Endometrial microvascular endothelial cells (primary cell): Measurements from ENCODE around the gene RNF166. TPM values are rescaled to one million over a fixed set of nuclear protein-coding genes. Genes with fewer than 3 reads are reported as not detected.

Experiments
- in situ Hi-C: cut with HindIII; loops from 2 replicates; pipeline ENCODE4 v1.10.0; 2017; ENCODE audit warnings: low sequenced_read_pairs, low pct_unique_long_range_greater_than_20kb; ENCODE audit errors: inconsistent ontology term
- total RNA-seq: library from RNA; depleted of rRNA; stranded (reverse); fragments of >200 nt; gene quantifications from one replicate; pipeline ENCODE4 v1.2.3, GENCODE V29; 2015; ENCODE audit errors: inconsistent ontology term

RNF166 gene, protein sequence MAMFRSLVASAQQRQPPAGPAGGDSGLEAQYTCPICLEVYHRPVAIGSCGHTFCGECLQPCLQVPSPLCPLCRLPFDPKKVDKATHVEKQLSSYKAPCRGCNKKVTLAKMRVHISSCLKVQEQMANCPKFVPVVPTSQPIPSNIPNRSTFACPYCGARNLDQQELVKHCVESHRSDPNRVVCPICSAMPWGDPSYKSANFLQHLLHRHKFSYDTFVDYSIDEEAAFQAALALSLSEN
- 32.6 TPM for total RNA-seq

DNA sequence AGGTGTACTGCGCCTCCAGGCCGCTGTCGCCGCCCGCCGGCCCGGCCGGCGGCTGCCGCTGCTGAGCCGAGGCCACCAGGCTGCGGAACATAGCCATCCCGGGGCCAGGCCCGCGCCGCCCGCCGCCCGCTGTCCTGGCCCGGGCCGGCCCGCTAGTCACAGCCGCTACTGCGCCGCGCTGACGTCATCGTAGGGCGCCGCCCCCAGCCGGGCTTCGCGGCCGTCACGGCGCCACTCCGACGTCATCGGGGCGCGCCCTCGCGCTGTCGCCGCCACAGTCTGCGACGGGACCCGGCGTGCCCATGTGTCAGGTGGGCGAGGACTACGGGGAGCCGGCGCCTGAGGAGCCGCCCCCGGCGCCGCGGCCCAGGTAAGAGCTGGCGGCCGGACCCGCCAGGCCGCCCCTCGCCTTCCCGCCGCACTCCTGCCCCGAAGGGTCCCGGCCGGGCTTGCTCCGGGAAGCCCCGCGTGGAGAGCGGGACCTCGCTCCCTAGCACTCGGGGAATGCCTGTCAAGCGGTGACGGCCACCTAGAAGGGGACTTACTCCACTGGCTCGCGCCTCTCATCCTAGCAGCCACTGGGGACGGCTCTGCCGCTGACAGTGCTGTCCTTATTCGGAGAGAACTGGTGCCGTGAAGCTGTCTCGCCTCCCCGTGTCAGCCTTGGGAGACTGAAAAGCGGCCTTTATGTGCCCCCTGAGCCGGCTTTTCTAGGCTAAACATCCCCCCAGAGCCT lies at the start of gene RNF166, which contains the start of gene CTU2:
RNF166 (minus strand) TSS at position 180 of the 736 bp plus-strand sequence; CDS start at position 97, 83 bp downstream.
CTU2 (plus strand) TSS at position 275 of the 736 bp plus-strand sequence; CDS start at position 303, 28 bp downstream.
- in situ Hi-C loops, result no loop called here

DNA sequence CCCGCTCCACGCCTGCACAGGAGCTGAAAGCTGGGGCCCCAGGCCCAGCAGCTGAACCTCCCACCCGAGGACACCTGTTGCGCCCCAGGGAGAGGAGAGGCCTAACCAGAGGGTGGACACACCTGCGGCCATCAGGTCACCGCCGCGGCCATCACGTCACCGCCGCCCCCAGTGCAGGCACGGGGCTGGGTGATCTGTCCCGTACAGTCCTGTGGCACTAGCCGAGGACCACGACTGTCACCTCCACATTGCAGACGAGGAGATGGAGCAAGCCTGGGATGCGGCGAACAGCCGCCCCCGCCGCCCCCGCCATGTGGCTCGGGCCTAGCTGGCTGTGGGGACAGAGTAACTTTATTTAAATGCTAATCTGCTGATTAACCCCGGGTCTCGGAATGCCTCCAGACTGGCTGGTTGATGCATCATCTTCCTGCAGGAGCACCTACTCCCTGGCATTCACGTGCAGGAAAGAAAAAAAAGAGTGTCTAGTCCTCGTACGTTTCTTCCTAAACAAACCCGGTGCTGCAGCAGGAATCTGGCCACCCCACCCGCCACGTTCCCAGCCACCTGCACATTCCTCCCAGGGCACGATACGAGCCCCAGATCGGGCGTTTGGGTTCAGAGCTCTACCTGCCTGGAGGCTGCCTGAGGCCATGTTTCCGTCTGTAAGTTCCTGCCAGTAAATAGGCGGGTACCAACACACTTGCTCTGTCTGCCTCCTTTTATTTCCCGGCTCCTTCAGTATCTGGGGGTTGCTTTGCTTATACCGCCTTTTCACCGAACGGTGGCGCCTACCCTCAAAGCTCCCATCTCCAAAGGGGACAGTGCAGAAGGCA lies 48.9 kb upstream of the RNF166 start:
- in situ Hi-C loops, result no loop called here

DNA sequence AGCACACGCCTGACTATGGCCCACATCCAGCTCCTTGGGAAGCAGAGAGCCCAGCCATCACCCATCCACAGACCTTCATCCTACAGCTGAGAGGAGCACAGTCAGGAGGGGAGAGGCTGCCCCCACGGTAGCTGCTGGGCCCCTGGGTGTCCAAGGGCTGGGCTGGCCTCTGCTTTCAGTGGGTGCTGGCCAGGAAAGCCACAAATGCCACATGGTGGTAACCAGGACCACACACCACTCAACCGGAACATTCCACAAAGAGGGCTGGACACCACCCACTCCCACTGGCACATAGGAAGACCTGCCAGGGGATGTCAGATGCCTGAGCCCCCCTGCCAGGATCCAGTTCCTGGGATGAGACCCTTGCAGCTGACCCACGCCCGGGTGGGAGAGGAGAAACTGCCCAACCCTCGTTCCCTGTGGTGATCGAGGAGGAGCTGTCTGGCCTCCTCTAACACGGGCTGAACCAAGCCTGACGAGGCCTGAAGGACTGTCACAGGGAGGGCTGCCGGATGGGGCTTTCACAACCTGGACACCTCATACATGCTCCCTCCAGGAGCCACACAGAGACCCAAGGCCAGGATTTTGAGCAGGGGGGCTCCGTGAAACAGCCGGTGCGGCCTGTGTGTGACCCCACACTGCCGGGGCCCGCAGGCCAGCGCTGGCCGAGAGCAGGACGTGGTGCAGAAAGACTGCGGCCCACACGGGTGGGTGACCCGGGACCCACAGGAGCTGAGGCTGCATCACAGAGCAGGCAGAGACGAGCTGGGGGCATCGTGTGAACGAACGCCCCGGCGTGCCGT lies 48.1 kb upstream of the RNF166 start:
- in situ Hi-C loops, result no loop called here

DNA sequence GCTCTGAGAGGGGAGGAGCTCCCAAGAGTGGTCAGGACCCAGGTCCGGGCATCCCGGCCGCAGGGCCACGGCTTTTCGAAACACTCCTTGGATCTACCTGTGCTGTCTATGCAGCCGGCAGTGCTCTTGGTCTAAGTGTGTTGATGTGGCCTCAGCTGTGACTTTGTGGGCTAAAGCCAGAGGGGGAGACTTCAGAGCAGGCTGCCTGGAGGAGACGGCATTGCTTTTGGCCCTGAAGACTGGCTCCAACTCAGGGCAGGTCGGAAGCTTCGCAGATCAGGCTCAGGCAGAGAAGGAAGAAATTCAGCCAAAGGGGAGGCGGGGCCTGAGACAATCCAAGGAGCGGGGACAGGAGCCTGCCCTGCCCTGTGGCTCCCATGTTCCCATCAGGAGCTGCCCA lies 47.4 kb upstream of the RNF166 start:
- in situ Hi-C loops, result no loop called here

DNA sequence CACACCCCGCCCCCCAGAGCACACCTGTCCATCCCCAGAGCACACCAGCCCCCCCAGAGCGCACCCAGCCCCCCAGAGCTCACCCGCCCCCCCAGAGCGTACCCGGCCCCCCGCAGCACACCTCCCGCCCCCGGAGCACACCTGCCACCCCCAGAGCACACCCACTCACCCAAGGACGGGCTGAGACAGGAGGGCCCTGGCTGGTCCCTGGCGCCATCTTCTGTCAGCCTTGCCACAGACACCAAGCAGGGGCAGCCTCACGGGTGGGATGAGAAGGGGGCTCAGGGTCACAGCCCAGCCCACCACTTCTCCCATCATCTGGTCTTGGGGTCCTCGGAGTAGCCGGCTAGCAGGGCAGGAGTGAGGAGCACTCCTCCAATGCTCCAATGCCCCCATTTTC lies 47.0 kb upstream of the RNF166 start:
- in situ Hi-C loops, result no loop called here

DNA sequence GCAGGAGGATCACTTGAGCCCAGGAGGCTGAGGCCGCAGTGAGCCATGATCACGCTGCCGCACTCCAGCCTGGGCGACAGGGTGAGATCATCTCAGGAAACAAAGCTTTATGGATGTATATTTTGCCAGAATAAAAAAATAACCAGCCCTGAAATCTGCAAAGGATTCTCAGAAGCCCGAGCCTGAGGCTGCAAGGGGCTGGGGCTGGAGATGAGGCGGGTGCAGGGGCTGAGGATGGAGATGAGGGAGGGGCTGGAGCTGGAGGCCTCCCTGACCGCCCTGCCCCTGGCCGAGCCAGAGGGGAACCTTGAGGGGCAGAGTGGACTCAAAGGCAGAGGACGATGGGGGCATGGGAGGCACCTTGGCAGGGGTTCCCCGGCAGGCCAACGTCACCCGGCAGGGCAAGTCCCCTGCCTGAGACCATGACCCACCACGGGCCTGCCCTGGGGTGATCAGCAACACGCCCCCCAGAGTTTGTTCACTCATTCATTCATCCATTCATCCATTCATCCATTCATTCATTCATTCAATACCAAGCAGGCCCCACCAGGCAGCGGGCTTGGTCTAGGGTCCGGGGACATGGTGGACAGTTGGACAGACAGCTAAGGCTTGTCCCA lies 46.3 kb upstream of the RNF166 start:
- in situ Hi-C loops, result no loop called here

DNA sequence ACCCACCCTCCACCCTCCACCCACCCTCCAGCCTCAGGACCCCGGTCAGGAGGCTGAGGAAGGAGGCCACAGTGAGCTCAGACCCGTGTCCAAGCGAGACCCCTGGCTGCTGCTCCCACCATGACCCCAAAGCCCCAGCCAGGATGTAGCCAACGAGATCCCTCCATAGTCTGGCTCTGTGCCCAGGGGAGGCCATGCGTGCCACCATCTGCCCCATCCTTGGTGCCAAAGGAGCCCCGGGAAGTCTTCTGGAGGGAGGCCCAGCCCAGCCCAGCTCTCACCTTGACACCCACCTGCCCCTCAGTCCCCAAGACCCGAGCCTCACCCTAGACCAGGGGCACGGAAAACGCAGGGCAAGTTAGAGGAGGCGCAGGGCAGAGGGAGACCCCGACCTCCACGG lies 44.6 kb upstream of the RNF166 start:
- in situ Hi-C loops, result no loop called here

DNA sequence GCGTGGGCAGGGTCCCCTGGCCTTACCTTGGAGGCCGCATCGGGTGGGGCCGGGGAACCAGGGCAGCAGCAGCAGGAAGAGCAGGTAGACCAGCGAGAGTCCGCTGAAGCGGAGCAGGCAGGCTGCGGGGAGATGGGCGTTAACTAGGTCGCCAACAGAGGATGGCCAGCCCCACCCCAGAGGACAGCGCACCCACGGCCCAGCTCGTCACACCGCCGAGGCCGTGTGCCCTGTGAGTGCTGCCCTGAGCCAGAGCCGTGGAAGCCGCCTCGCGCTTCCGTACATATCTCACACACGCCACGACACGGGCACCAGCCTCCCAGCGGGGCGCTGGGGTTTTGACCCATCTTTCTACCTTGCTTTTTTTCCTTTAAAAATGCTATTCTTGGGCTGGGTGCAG lies 43.1 kb upstream of the RNF166 start:
- in situ Hi-C loops, result no loop called here

DNA sequence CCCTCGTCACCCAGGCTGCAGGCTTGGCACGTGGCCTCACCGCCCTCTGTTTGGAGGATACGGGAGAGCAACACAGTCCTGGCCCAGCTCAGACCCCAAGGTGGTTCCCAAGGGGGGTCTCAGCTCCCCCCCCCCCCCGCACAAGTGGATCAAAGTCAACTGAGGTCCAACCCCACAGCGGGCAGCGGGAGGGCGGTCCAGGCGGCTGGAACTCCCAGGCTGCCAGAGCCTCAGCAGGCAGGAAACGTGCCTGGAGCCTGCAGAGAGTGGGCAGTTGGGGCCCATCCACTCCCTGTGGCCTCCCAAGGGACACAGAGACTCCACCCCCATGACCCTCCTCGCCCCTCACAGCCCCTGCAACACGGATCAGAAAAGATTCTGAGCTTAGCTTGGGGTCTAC lies 42.2 kb upstream of the RNF166 start:
- in situ Hi-C loops, result no loop called here

DNA sequence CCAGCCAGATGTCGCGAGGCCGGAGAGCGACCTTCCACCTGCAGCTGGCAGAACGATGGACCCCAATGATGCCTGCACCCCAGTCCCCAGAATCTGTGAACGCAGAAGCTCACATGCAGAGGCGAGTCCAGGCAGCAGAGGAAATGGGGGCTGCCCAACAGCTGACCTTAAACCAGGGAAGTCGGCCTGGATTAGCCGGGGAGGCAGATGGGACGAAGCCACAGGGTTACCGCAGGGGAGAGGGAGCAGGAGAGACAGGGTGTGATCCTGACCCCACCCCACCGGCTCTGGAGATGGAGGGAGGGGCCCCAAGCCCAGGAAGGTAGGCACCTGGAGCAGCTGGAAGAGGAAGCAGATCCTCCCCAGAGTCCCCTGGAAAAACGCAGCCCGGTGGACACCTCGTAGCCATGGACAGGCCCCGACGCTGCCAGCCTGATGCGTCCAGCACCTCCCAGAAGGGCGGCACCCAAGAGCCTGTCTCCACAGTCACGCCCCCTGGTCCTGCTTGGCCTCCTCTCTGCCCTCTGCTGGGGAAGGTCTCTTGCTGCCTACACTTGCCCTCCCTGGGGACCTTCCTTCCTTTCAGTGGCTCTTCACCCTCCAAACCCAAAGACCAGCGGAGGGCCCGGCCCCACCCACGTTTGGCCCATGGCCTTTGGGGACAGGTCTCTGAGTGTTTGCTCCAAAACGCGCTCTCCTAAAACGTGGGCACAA lies 41.5 kb upstream of the RNF166 start:
- in situ Hi-C loops, result no loop called here

DNA sequence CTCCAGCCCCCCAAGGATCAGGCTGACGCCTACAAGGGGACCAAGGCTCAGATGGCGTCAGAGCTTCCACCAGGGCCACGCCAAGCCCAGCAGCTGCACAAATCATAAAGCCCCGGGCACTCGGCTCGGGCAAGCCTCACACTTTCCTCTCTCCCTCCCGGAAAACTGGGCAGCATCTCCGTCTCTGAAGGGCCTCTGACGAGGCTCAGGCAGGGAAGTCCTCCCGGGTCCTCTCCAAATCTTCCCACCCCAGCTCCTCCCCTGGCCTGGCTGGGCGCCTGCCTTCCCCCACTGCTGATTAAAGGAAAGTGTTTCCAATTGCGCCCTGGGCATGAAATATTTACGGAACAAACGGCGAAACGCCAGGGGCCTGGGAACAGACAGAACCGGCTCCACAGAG lies 40.3 kb upstream of the RNF166 start:
- in situ Hi-C loops, result no loop called here

DNA sequence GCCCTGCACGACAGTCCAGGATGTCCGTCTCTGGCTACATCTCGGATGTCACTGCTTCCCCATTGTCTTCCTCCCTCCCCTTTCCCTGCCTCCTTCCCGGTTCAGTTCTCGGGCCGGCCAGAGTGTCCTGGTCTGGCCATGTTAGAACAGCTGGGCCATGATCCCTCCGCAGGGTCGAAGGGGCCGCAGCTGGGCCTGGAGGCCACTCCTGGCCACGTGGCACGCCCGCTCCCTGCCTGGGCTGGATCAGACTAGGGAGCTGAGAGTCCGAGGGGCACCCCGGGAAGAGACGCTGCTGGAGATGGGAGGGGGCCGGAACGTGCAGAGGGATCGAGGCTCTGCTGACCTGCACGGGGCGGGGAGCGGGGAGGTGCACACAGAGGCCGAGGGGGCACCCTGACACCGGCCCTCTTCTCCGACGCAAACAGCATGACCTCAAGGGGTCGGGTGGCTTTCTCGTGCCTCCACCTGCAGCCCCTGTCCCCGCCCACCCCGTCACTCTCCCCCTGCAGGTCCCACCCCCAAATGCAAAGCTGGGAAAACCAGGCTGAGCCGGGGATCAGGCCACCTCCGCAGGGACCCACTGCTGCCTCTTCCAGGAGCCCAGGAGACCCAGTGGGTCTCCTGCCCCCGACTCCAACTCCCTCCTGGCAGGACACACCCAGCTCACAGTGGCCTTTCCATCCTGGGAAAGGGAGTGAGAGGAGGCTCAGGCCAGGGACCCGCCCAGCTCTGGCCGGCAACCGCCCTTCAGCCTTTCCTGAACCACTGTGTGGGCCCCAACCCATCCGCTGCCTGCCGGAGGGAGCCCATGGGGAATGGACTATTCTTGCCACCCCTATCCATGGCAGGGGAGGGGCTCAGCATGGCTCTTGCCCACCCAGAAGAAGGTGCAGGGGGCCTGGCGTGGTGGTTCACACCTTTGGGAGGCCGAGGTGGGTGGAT lies 38.6 kb upstream of the RNF166 start:
- in situ Hi-C loops, result no loop called here

DNA sequence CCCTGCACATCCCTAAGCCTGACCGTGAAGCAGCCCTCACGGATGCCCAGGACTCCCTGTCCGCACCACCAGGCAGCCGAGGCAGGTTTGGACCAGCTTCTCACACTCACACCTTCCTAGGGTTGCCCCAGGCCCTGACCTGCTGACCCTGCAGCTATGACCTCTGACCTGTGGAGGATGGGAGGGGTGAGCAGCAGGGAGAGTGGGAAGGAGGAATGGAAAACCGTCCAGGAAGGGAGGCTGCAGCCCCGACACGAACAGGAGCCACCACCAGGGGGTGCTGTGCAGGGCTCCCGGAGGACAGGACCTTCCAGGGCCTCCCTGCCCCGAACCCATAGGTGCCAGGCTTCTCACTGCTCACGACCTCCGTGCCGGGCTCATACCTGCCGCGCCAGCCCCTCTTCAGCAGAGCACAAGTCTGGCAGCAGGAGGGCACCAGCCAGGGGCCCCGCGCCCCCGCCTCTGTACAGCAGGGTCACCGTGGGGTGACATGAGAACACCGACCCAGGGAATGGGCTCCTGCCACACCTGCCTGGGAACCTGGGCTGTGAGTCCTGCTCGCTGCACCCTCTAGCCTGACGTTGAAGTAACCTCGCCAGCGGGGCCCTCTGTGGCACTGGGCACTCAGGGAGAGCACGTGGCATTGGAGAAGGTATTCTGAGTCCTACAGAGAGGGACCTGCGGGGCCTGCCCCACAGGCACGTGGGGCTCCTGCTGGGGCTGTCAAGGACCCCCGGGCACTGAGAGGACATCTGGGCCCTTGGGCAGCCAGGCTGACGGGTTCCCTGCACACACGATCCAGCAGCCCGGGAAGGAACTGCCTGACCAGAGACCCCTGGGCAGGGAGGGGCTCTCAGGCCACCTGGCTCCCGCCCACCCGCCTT lies 37.7 kb upstream of the RNF166 start:
- in situ Hi-C loops, result no loop called here

DNA sequence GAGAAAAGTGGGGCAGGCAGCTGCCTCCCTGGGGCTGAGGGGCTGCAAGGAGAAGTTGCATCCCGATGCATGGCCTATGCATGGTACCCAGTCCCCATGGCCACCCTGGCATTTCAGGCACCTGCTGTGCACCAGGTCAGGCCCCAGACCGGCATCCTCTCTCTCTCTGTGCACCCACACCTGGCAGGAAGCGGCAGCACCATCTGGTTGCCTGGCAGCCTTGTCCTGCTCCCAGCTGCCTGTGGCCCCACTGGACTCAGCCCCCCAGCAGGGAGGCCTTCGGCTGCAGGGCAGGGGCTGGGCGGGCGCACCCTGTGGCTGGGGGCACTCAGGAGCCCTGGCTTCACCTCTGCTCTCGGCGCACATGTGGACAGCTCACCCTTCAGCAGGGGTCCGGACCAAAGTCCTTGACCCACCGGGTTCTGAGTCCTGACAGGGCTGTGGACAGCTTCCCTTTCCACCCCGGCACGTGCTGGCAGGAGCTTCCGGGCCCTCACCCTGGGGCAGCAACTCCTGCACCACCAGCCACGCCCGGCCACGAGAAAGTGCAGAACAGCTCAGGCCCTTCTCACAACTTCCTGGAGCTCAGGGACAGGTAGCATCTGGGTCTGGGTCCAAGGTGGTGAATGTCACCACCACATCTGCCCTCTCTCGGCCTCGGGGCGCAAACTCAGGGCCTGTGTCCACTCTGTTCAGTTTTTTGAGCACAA lies 36.8 kb upstream of the RNF166 start:
- in situ Hi-C loops, result no loop called here

DNA sequence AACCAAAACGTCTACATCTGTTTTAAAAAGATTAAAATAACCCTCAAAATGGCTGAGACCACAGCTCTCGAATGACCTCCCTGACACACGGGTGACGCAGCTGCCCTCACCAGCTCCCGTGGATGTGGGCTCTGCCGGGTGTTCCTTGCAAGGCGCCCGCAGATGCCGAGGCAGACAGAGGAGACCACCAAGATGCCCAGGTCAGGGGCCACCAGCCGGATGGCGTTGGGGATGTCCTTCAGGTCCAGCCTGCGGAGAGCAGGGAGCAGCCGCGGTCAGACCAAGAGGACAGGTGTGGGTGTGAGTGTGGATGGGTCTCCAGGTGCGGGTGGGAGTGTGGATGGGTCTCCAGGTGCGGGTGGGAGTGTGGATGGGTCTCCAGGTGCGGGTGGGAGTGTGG lies 35.2 kb upstream of the RNF166 start:
- in situ Hi-C loops, result no loop called here

DNA sequence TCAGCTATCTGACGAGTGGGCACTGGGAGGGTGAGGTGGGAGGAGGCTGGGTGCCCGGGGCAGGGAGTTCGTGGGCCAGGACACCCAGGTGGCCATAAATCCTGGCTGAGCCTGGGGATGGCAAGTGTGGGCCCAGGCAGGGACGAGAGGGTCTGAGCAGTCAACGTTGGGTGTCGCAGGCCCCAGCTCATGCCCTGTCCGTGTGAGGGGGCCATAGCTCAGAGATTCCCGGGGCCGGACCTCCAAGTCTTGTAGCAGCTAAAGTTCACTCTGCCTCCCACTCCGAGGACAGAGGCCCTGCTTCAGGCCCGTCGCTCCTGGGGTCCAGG lies 34.5 kb upstream of the RNF166 start:
- in situ Hi-C loops, result no loop called here
